BJ (cell line): ENCODE data around the gene POLQ. TPM values are rescaled to one million over a fixed set of nuclear protein-coding genes. Genes with fewer than 3 reads are reported as not detected.
"Not testable (repeated sequence)": the region's sequence is repeated elsewhere in the genome, so short reads cannot be mapped to it uniquely, and the experiment has no call there.

Experiments used
- CTCF ChIA-PET: fragments of 350-600 bp; formaldehyde crosslinking; extraction: SDS; loops from one replicate; lab custom pipeline; 2021; ENCODE audit warnings: antibody characterized with exemption, inconsistent platforms; lab: Yijun Ruan, JAX
- POLR2A ChIA-PET: fragments of 300-600 bp; sonication (Branson Sonifier 250); formaldehyde crosslinking; extraction: SDS; loops from one replicate; lab custom pipeline; 2021; ENCODE audit warnings: antibody characterized with exemption; lab: Charles Lee
- DNase-seq: peaks from one replicate; pipeline ENCODE4 v3.0.0-alpha.2; 2011; ENCODE audit warnings: low read depth
- H3K27me3 ChIP-seq: 2 replicates; pipeline ENCODE4 v1.6.0; 2011; ENCODE audit warnings: low read length; ENCODE audit not compliant: control insufficient read depth, insufficient read depth
- H3K36me3 ChIP-seq: 2 replicates; pipeline ENCODE4 v1.5.1; 2011; ENCODE audit warnings: low read length; ENCODE audit not compliant: control insufficient read depth, insufficient read depth
- H3K4me3 ChIP-seq: 2 replicates; pipeline ENCODE4 v1.5.1; 2011; ENCODE audit warnings: low read depth, mild to moderate bottlenecking, control low read depth, low read length
- polyA plus RNA-seq: library from polyadenylated mRNA; depleted of rRNA; stranded (reverse); fragments of >200 nt; gene quantifications from 2 replicates; pipeline ENCODE4 v1.2.3, GENCODE V29; 2011
- TF ChIP-seq, protein P1 (sequence below): IDR thresholded peaks from 2 replicates; pipeline ENCODE4 v1.5.1; 2011; ENCODE audit warnings: low read depth, mild to moderate bottlenecking, control low read depth, inconsistent platforms, low read length, moderate library complexity; ENCODE audit not compliant: insufficient read depth

The POLQ gene
- polyA plus RNA-seq, 1 experiment, result 1.0 TPM

DNA sequence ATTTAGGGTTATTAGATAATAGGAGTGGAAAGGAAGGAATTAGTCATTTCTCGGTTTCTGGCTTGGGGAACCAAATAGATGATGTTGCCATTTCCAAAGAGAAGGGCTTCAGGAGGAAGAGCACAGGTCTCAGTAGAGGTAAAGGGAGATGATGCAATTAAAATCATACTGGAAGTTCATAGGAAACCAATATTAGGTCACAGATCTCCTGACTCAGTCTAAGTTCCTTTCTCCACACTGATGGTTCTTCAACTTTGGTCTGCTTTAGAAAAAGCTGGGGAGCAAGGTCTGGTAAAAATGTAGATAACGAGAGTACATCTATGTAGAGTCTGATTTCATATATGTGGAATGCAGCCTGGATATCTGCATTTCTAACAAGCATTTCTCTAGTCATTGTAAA lies 130.9 kb downstream of the POLQ start:
- no peak overlapping the region for H3K4me3 ChIP-seq
- H3K27me3 ChIP-seq, result no peaks in the 10 kb centered on the region
- no peaks in the 10 kb centered on the region for H3K36me3 ChIP-seq
- DNase-seq, result no peak
- ChIA-PET POLR2A (no interaction called here), CTCF (no interaction called here)
- TF ChIP-seq, protein P1, sequence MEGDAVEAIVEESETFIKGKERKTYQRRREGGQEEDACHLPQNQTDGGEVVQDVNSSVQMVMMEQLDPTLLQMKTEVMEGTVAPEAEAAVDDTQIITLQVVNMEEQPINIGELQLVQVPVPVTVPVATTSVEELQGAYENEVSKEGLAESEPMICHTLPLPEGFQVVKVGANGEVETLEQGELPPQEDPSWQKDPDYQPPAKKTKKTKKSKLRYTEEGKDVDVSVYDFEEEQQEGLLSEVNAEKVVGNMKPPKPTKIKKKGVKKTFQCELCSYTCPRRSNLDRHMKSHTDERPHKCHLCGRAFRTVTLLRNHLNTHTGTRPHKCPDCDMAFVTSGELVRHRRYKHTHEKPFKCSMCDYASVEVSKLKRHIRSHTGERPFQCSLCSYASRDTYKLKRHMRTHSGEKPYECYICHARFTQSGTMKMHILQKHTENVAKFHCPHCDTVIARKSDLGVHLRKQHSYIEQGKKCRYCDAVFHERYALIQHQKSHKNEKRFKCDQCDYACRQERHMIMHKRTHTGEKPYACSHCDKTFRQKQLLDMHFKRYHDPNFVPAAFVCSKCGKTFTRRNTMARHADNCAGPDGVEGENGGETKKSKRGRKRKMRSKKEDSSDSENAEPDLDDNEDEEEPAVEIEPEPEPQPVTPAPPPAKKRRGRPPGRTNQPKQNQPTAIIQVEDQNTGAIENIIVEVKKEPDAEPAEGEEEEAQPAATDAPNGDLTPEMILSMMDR, result no peak

DNA sequence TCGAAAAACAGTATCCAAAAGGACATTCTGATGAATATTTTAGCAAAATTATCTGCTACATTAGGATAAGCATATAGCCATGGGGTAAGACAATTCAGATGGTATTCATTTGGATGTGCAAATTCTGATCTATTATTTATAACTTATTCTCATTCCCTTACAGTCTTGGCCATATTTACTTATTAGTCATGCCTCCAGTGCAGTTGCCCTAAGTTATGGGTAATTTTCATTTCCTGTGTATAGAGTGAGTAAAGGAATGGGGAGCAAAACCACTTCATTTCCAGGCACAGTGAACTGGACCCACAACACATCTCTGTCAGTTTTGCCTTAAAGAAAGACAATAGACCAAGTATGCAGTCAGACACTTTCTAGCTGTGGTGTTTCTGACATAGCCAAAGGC lies 134.3 kb downstream of the POLQ start:
- ChIA-PET CTCF (no interaction called here), POLR2A (no interaction called here)
- Histone ChIP-seq H3K36me3 (no peaks in the 10 kb centered on the region), H3K27me3 (no peaks in the 10 kb centered on the region), H3K4me3 (no peak overlapping the region)
- no peak for DNase-seq
- TF ChIP-seq, protein P1, result no peak

DNA sequence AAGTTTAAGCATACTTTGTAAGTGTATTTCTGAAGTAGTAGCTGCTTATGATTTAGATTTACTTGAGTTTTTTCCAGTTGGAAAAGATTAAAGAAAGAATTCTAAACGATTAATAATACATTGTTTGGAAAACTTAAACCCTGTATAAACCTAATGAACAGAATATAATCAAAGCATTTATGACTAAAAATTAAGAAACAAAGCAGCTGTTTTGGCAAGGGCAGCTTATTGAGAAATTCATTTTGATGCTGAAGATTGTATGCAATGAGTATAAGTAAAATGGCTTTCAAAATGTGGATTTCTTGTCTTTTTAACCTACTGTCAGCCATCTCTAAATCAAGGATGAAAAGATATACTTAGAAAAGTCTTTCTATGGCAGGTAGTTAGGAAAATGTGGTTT lies 140.2 kb downstream of the POLQ start:
- Histone ChIP-seq H3K36me3 (no peaks in the 10 kb centered on the region), H3K4me3 (no peak overlapping the region), H3K27me3 (no peaks in the 10 kb centered on the region)
- DNase-seq, result no peak
- TF ChIP-seq, protein P1, result no peak
- ChIA-PET POLR2A (no interaction called here), CTCF (no interaction called here)

DNA sequence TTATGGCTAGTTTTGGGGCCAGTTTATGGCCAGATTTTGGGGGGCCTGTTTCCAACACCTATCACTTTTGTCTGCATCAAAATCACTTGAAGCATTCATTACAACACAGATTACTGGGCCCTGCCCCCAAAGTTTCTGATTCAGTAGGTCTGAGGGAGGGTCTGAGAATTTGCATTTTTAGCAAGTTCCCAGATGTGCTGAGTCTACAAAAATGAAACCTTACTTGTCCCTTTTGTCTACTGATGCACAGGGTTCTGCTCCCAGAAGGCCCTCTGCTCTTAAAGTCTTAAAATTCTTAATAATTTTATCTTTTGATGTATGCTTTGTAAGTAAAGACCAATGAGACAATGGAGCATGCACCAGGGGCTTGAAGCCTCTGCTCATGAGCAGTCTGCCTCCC lies 146.0 kb downstream of the POLQ start:
- DNase-seq, result no peak
- Histone ChIP-seq H3K36me3 (no peaks in the 10 kb centered on the region), H3K4me3 (no peak overlapping the region), H3K27me3 (no peaks in the 10 kb centered on the region)
- TF ChIP-seq, protein P1, result no peak
- ChIA-PET POLR2A (no interaction called here), CTCF (no interaction called here)

DNA sequence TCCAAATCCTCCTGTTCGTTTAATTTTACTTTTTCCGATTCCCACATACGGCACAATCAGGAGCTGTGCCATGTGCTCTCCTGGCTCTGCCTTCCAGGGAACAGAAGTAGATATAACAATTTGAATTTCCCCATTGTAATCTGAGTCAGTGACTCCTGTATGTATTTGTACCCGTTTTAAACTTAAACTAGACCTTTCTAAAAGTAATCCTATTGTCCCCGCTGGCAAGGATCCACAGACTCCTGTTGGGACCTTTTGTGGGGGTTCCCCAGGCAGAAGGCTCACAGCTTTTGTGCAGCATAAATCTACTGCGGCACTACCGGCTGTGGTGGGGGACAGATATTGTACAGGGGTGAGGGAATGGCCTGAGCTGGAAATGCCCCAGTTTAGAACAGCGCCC lies 147.7 kb downstream of the POLQ start:
- H3K27me3 ChIP-seq, DNase-seq, H3K4me3 ChIP-seq, POLR2A ChIA-PET, CTCF ChIA-PET, H3K36me3 ChIP-seq: not testable (repeated sequence)

DNA sequence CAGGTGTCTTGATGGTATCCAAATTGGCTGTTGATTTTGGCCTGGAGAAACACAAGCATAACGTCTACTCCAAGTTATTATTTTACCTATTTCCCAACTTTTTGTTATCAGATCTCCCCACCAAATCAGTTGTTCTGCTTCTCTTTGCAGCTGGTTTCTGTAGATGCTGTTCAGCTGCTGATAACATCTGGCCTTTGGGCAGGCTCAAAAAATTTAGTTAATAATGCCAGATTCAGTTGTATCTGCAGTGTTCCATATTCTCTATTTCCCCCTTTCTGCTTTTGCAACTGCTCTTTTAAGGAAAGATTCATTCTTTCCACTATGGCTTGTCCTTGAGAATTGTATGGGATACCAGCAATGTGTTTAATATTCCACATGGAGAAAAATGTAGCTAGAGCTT lies 149.8 kb downstream of the POLQ start:
- H3K36me3 ChIP-seq, CTCF ChIA-PET, DNase-seq, H3K4me3 ChIP-seq, POLR2A ChIA-PET, H3K27me3 ChIP-seq: not testable (repeated sequence)

DNA sequence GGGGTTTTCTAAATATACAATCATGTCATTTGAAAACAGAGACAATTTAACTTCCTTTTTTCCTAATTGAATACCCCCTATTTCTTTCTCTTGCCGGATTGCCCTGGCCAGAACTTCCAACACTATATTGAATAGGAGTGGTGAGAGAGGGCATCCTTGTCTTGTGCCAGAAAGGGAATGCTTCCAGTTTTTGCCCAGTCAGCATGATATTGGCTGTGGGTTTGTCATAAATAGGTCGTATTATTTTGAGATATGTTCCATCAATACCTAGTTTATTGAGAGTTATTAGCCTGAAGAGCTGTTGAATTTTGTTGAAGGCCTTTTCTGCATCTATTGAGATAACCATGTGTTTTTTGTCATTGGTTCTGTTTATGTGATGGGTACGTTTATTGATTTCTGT lies 157.5 kb downstream of the POLQ start:
- CTCF ChIA-PET, POLR2A ChIA-PET, DNase-seq, H3K27me3 ChIP-seq, H3K4me3 ChIP-seq, H3K36me3 ChIP-seq: not testable (repeated sequence)
